ENCODE data around the gene SMYD1.

SMYD1 gene

GRCh38 chr2:88129313-88129959, 61.8 kb downstream of the SMYD1 start:
- TF ChIP-seq CTCF (IDR thresholded peaks at IDR 0.05; ENCODE audit: low read depth, low read length, missing control alignments) = no peak
- no peak for DNase-seq (ENCODE audit: low read depth)
- no peak overlapping the region for H3K4me3 ChIP-seq (ENCODE audit: low read depth, low read length)

GRCh38 chr2:88131201-88131998, 63.8 kb downstream of the SMYD1 start:
- no peak overlapping the region for H3K4me3 ChIP-seq (ENCODE audit: low read depth, low read length)
- no peak for TF ChIP-seq CTCF (IDR thresholded peaks at IDR 0.05; ENCODE audit: low read depth, low read length, missing control alignments)
- DNase-seq (ENCODE audit: low read depth) = no peak

- H3K4me3 ChIP-seq (ENCODE audit: low read depth, low read length) = no peak overlapping the region
- TF ChIP-seq CTCF (IDR thresholded peaks at IDR 0.05; ENCODE audit: low read depth, low read length, missing control alignments) = no peak
- no peak for DNase-seq (ENCODE audit: low read depth)
Observed at GRCh38 chr2:88131999-88132368, 64.4 kb downstream of the SMYD1 start.

GRCh38 chr2:88133875-88134274, 66.2 kb downstream of the SMYD1 start:
- no peak for DNase-seq (ENCODE audit: low read depth)
- no peak for TF ChIP-seq CTCF (IDR thresholded peaks at IDR 0.05; ENCODE audit: low read depth, low read length, missing control alignments)
- H3K4me3 ChIP-seq (ENCODE audit: low read depth, low read length) = no peak overlapping the region

- H3K4me3 ChIP-seq (ENCODE audit: low read depth, low read length) = no peak overlapping the region
- no peak for TF ChIP-seq CTCF (IDR thresholded peaks at IDR 0.05; ENCODE audit: low read depth, low read length, missing control alignments)
- DNase-seq (ENCODE audit: low read depth) = no peak
Observed at GRCh38 chr2:88136817-88137216, 69.2 kb downstream of the SMYD1 start.

- DNase-seq (ENCODE audit: low read depth) = no peak
- TF ChIP-seq CTCF (IDR thresholded peaks at IDR 0.05; ENCODE audit: low read depth, low read length, missing control alignments) = no peak
- no peak overlapping the region for H3K4me3 ChIP-seq (ENCODE audit: low read depth, low read length)
Observed at GRCh38 chr2:88137833-88138232, 70.2 kb downstream of the SMYD1 start.

Measured in GM12864 (cell line).